ENCODE results near the gene PCSK1. TPM values are rescaled to one million over a fixed set of nuclear protein-coding genes. Genes with fewer than 3 reads are reported as not detected.

Gene PCSK1
- total and polyA plus RNA-seq, 2 of the 8 experiments (the other 6 are each of a cell fraction or from before 2014, with no cell fraction given): 1.3 to 3.2 TPM

GRCh38 chr5:96343094-96343493 lies 90.0 kb downstream of the PCSK1 start:
- no peak overlapping the region for H3K4me3 ChIP-seq (ENCODE audit: extremely low read depth in 1 of 4, insufficient read depth in 2 of 4, low read depth in 3 of 4, low read length in 4 of 4)
- H2BK15ac ChIP-seq (ENCODE audit: low read length): no peak overlapping the region
- H3K79me2 ChIP-seq (ENCODE audit: control insufficient read depth in 1 of 2, insufficient read depth in 2 of 2, low read length in 2 of 2): no peaks in the 10 kb centered on the region
- H3K14ac ChIP-seq (ENCODE audit: insufficient read length): no peak overlapping the region
- no peaks in the 10 kb centered on the region for H4K20me1 ChIP-seq (replicated peaks in 1 of 2; ENCODE audit: control insufficient read depth in 1 of 2, insufficient read depth in 2 of 2, low read length in 2 of 2)
- TF ChIP-seq TCF12 (IDR thresholded peaks at IDR 0.05; ENCODE audit: low read depth, low read length) (no peak), USF2 (IDR thresholded peaks at IDR 0.05; ENCODE audit: low read length) (no peak), BRCA1 (IDR thresholded peaks at IDR 0.05; ENCODE audit: low read depth, low read length) (no peak)
- no peak overlapping the region for H2BK12ac ChIP-seq (ENCODE audit: low read depth, low read length)
- no peak overlapping the region for H2BK5ac ChIP-seq (ENCODE audit: low read depth, low read length)
- H3K9ac ChIP-seq (replicated peaks in 1 of 4; ENCODE audit: extremely low read depth in 1 of 4, low read depth in 3 of 4, low read length in 3 of 4): no peak overlapping the region
- H3K18ac ChIP-seq (ENCODE audit: extremely low read depth, low read length): no peak overlapping the region
- no peaks in the 10 kb centered on the region for H3K4me1 ChIP-seq (replicated peaks in 1 of 4; ENCODE audit: control insufficient read depth in 3 of 4, insufficient read depth in 4 of 4, low read length in 3 of 4)
- H3K9me3 ChIP-seq (ENCODE audit: insufficient read depth in 2 of 2, low read depth in 1 of 2, low read length in 1 of 2): no peaks in the 10 kb centered on the region
- H2AFZ ChIP-seq (ENCODE audit: low read length): no peak overlapping the region
- no peaks in the 10 kb centered on the region for H3K27me3 ChIP-seq (replicated peaks in 1 of 4; ENCODE audit: control insufficient read depth in 3 of 4, extremely low read depth in 1 of 4, insufficient read depth in 3 of 4, low read length in 3 of 4)
- DNase-seq (ENCODE audit: low read depth in 1 of 2, low spot score in 2 of 2): no peak
- H3K4ac ChIP-seq (replicated peaks; ENCODE audit: insufficient read length, low read depth, low read length): no peak overlapping the region
- no peaks in the 10 kb centered on the region; the same call in 1 of the 2 replicates for H3K23me2 ChIP-seq (ENCODE audit: low read depth, low read length)
- H3K36me3 ChIP-seq (ENCODE audit: control insufficient read depth in 2 of 4, insufficient read depth in 4 of 4, low read length in 3 of 4): no peaks in the 10 kb centered on the region
- H4K91ac ChIP-seq (replicated peaks; ENCODE audit: insufficient read length, low read length): no peak overlapping the region
- no peak overlapping the region for H2BK20ac ChIP-seq (ENCODE audit: low read length)
- H3K23ac ChIP-seq (ENCODE audit: insufficient read length): no peak overlapping the region
- H3K4me2 ChIP-seq (ENCODE audit: insufficient read depth in 1 of 2, low read depth in 2 of 2, low read length in 2 of 2): no peak overlapping the region
- no peak overlapping the region for H2AK5ac ChIP-seq (ENCODE audit: low read depth, low read length)
- H4K5ac ChIP-seq (ENCODE audit: insufficient read length, low read depth, low read length): no peak overlapping the region
- H4K8ac ChIP-seq (ENCODE audit: extremely low read depth, insufficient read depth, low read length): no peak overlapping the region
- ChIA-PET CTCF (ENCODE audit: partially characterized antibody) (interaction anchor here (0.6 to 6.1 kb wide), 9 partner anchors 10 to 473 kb away, joined by 3 to 118 read pairs (median 3); no protein-coding TSS in a partner anchor), POLR2A (ENCODE audit: partially characterized antibody) (no interaction called here)
- no peak overlapping the region for H3K56ac ChIP-seq (replicated peaks; ENCODE audit: insufficient read length, low read depth, low read length)
- no peak overlapping the region for H2BK120ac ChIP-seq (replicated peaks; ENCODE audit: low read depth, low read length)
- no peaks in the 10 kb centered on the region for H3K79me1 ChIP-seq (ENCODE audit: low read depth, low read length)
- H3K27ac ChIP-seq (ENCODE audit: low read depth, low read length): no peak overlapping the region
- FAIRE-seq: no peak

All from H1 (cell line).